ENCODE data around the gene TEK. TPM values are rescaled to one million over a fixed set of nuclear protein-coding genes. Genes with fewer than 3 reads are reported as not detected.

TEK gene
- total RNA-seq, 1 donor from 2014 or later, result not detected

DNA sequence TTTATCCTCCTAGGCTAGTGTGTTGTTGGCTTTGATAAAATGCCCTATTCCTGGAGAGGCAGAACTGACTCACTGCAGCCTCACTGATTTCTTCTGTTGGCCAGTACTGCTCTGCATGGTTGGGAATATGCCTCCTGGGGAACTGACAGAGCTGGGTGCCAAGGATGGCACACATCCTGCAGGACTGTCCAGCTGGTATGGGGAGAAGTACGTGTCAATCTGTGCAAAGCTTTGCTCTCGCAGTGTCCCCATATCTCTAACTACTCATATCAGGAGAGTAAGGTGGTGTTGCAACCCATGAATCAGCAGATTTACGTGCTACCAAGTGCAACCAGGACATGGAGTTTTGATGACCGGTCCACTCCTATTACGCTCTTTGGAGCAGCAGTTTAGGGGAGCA, 74.7 kb downstream of the TEK start:
- peak; percentile 18 for DNase-seq (ENCODE audit: low read depth)
- no peak overlapping the region for H3K4me3 ChIP-seq (ENCODE audit: low read depth, low read length)
- TF ChIP-seq, protein P1, sequence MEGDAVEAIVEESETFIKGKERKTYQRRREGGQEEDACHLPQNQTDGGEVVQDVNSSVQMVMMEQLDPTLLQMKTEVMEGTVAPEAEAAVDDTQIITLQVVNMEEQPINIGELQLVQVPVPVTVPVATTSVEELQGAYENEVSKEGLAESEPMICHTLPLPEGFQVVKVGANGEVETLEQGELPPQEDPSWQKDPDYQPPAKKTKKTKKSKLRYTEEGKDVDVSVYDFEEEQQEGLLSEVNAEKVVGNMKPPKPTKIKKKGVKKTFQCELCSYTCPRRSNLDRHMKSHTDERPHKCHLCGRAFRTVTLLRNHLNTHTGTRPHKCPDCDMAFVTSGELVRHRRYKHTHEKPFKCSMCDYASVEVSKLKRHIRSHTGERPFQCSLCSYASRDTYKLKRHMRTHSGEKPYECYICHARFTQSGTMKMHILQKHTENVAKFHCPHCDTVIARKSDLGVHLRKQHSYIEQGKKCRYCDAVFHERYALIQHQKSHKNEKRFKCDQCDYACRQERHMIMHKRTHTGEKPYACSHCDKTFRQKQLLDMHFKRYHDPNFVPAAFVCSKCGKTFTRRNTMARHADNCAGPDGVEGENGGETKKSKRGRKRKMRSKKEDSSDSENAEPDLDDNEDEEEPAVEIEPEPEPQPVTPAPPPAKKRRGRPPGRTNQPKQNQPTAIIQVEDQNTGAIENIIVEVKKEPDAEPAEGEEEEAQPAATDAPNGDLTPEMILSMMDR (conservative IDR thresholded peaks at IDR 0.05; ENCODE audit: low read depth, low read length), result no peak

DNA sequence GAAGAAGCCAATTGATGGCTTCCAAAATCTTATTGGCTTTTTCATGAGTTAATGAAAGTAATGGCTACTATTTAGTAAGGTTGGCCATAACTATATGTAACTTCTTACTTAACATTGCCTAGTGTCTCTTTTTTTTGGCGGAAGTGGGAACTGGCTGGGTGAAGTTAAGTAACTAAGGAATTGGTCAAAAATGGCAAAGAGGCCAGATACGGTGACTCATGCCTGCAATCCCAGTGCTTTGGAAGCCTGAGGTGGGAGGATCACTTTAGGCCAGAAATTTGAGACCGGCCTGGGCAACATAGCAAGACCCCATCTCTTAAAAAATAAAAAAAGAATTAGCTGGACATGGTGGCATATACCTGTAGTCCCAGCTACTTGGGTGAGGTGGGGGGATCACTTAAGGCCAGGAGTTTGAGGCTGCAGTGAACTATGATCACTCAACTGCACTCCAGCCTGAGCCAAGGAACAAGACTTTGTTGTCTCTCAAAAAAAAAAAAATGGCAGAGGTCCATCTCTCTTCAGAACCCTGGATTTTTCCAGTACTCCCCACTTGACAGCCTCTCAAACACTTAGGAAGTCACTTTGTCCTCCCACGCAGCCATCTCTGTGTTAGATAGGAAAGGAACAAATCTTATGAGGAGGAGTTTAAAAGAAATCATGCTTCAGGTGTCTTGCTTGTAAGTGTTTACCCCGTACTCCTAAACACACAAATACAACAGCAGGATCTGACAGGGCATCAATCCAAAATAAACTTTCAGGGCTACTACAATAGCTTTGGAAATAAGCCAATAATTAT, 75.7 kb downstream of the TEK start:
- H3K4me3 ChIP-seq (ENCODE audit: low read depth, low read length), result no peak overlapping the region
- TF ChIP-seq, protein P1 (conservative IDR thresholded peaks at IDR 0.05; ENCODE audit: low read depth, low read length), result no peak
- no peak for DNase-seq (ENCODE audit: low read depth)

DNA sequence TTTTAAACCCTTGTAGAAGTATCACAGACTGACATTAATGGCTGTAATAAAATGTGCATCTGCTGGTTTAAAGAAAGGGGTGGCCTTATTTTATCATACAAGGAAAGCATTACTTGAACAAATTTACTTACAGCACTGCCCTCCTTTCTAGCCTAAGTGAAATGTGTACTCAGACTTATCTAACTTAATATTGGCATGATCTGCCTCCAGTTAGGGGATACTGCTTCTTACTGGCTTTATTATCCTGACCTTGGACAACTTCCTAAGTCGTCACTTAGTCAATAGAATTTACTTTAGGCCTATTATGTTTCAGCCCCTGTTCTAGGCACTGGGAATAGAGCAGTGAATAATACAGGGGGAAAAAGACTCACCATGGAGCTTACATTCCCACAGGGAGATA, 79.4 kb downstream of the TEK start:
- DNase-seq (ENCODE audit: low read depth), result no peak
- TF ChIP-seq, protein P1 (conservative IDR thresholded peaks at IDR 0.05; ENCODE audit: low read depth, low read length), result no peak
- no peak overlapping the region for H3K4me3 ChIP-seq (ENCODE audit: low read depth, low read length)

DNA sequence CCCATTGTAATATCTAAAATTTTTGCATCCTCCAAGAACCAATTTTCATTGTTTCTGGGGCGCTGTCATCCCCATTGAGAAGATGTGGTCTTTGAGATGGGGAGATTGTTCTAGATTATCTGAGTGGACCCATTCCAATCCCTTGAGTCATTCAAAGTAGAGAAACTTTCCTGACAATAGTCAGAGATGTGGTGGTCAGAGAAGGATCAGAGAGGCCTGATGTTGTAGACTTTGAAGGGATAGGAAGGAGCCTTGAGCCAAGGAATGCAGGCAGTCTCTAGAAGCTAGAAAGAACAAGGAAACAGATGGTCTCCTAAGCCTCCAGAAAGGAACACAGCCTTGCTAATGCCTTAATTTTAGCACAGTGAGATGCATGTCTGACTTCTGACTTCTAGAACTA, 80.4 kb downstream of the TEK start:
- no peak overlapping the region for H3K4me3 ChIP-seq (ENCODE audit: low read depth, low read length)
- TF ChIP-seq, protein P1 (conservative IDR thresholded peaks at IDR 0.05; ENCODE audit: low read depth, low read length), result no peak
- no peak for DNase-seq (ENCODE audit: low read depth)

DNA sequence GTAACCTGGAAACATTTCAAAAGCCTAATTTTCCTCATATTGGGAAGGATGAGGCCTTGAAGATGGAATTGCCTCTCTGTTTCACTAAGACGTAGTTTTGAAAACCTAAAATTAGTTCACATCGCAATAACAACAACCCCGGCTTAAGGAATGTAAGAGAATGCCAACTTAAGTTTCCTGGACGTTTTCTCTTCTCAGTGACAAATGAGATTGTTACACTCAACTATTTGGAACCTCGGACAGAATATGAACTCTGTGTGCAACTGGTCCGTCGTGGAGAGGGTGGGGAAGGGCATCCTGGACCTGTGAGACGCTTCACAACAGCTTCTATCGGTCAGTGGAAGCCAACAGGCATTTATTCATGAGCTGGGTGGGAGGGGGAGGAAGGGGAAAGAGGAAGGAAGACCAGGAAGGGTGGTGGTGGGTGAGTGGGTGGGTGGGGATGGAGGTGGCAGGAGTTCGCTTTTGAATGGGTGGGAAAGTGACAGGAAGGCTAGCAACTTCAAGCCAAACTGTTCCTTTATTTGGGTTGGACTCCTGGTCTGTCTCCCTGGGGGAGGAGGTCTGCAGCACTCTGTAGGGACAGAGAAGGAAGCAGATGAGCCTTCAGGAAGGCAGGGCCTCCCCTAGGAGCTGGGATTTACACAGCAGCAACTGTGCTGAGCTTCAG, 83.4 kb downstream of the TEK start:
- TF ChIP-seq, protein P1 (conservative IDR thresholded peaks at IDR 0.05; ENCODE audit: low read depth, low read length), result no peak
- no peak overlapping the region for H3K4me3 ChIP-seq (ENCODE audit: low read depth, low read length)
- no peak for DNase-seq (ENCODE audit: low read depth)

DNA sequence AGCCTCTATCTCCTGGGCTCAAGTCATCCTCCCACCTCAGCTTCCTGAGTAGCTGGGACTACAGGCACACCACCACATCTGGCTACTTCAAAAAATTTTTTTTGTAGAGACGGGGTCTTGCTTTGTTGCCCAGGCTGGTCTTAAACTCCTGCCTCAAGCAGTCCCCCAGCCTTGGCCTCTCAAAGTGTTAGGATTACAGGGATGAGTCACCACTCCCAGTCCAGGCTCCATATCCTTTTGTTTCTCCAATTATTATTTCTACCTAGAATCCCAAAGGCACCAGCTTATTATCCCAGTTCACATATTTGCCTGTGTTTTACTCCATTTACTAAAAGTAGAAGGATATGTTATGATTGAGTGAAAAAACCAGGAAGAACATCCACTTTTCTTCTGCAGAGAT, 84.9 kb downstream of the TEK start:
- no peak for DNase-seq (ENCODE audit: low read depth)
- no peak overlapping the region for H3K4me3 ChIP-seq (ENCODE audit: low read depth, low read length)
- TF ChIP-seq, protein P1 (conservative IDR thresholded peaks at IDR 0.05; ENCODE audit: low read depth, low read length), result no peak
